ENCODE results near the gene BAZ2B. TPM values are rescaled to one million over a fixed set of nuclear protein-coding genes. Genes with fewer than 3 reads are reported as not detected.

Gene BAZ2B
- total and polyA plus RNA-seq, 2 of the 13 experiments (the other 11 are each of a cell fraction or from before 2014, with no cell fraction given): 14.0 to 15.1 TPM

DNA sequence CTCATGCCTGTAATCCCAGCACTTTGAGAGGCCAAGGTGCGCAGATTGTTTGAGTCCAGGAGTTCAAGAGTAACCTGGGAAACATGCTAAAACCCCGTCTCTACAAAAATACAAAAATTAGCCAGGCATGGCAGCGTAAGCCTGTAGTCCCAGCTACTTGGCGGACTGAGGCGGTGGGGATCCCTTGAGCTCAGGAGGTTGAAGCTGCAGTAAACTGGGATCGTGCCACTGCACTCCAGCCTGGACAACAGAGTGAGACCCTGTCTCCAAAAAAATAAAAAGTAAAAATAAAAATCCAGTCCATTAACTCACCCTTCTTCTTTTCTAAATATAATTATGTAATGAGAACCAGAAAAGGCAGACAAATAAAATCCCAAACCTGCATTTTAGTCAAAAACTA is 8.2 kb downstream of the BAZ2B start:
- Histone ChIP-seq H3K27me3 (ENCODE audit: control insufficient read depth in 1 of 2, insufficient read depth in 2 of 2, low read length in 2 of 2) (no peaks in the 10 kb centered on the region), H3K79me2 (ENCODE audit: insufficient read depth, low read length) (peaks cover 20% of the 10 kb centered on the region), H2AFZ (ENCODE audit: low read length) (no peak overlapping the region), H3K4me2 (ENCODE audit: low read depth, low read length) (no peak overlapping the region), H3K4me1 (ENCODE audit: insufficient read depth, low read length) (peaks cover 27% of the 10 kb centered on the region), H4K20me1 (ENCODE audit: insufficient read depth, low read length) (no peaks in the 10 kb centered on the region), H3K9me3 (ENCODE audit: low read length) (no peaks in the 10 kb centered on the region), H3K36me3 (replicated peaks in 1 of 2; ENCODE audit: control insufficient read depth in 1 of 2, insufficient read depth in 2 of 2, low read length in 2 of 2) (no peaks in the 10 kb centered on the region), H3K9ac (ENCODE audit: insufficient read depth, low read depth, low read length) (no peak overlapping the region), H3K27ac (ENCODE audit: extremely low read length, insufficient read depth, low read length) (no peak overlapping the region), H3K4me3 (replicated peaks in 1 of 3; ENCODE audit: insufficient read depth in 1 of 3, low read depth in 2 of 3, low read length in 3 of 3) (no peak overlapping the region)
- ATAC-seq (no peak), FAIRE-seq (no peak), DNase-seq (ENCODE audit: low spot score) (no peak)
- intact Hi-C loops (cut with micrococcal nuclease; ENCODE audit: unreplicated experiment): no loop called here
- BruUV-seq (replicated peaks): no TSS peak
- ChIA-PET POLR2A (interaction anchor here (1.0 kb wide), 1 partner anchor 104 kb away, joined by 3 read pairs; the partner anchor contains the start of gene MARCHF7), CTCF (ENCODE audit: low intra/inter-chr PET ratio, low total read pairs) (no interaction called here)
- TF ChIP-seq ZNF746 (CRISPR knock-in tag; IDR thresholded peaks at IDR 0.05): no peak
- no peak for TF ChIP-seq CBX5 (CRISPR knock-in tag; IDR thresholded peaks at IDR 0.05; ENCODE audit: borderline replicate concordance)
- TF ChIP-seq ISL2 (CRISPR knock-in tag; IDR thresholded peaks at IDR 0.05): no peak
- TF ChIP-seq, protein P1, sequence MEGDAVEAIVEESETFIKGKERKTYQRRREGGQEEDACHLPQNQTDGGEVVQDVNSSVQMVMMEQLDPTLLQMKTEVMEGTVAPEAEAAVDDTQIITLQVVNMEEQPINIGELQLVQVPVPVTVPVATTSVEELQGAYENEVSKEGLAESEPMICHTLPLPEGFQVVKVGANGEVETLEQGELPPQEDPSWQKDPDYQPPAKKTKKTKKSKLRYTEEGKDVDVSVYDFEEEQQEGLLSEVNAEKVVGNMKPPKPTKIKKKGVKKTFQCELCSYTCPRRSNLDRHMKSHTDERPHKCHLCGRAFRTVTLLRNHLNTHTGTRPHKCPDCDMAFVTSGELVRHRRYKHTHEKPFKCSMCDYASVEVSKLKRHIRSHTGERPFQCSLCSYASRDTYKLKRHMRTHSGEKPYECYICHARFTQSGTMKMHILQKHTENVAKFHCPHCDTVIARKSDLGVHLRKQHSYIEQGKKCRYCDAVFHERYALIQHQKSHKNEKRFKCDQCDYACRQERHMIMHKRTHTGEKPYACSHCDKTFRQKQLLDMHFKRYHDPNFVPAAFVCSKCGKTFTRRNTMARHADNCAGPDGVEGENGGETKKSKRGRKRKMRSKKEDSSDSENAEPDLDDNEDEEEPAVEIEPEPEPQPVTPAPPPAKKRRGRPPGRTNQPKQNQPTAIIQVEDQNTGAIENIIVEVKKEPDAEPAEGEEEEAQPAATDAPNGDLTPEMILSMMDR (CRISPR knock-in tag; IDR thresholded peaks at IDR 0.05): no peak
- TF ChIP-seq, protein P2, sequence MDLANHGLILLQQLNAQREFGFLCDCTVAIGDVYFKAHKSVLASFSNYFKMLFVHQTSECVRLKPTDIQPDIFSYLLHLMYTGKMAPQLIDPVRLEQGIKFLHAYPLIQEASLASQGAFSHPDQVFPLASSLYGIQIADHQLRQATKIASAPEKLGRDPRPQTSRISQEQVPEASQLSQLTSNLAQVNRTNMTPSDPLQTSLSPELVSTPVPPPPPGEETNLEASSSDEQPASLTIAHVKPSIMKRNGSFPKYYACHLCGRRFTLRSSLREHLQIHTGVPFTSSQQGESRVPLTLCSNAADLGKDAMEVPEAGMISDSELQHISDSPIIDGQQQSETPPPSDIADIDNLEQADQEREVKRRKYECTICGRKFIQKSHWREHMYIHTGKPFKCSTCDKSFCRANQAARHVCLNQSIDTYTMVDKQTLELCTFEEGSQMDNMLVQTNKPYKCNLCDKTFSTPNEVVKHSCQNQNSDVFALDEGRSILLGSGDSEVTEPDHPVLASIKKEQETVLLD (CRISPR knock-in tag; IDR thresholded peaks at IDR 0.05; ENCODE audit: low read depth): no peak
- no peak for TF ChIP-seq NFE2L2 (IDR thresholded peaks at IDR 0.05; ENCODE audit: low read length)
- no peak for TF ChIP-seq TP53 (CRISPR knock-in tag; conservative IDR thresholded peaks at IDR 0.05)
- TF ChIP-seq KLF12 (CRISPR knock-in tag; IDR thresholded peaks at IDR 0.05; ENCODE audit: borderline replicate concordance): no peak
- TF ChIP-seq ZNF605 (CRISPR knock-in tag; IDR thresholded peaks at IDR 0.05): no peak
- no peak for TF ChIP-seq ZBTB7B (CRISPR knock-in tag; IDR thresholded peaks at IDR 0.05)
- TF ChIP-seq IRF2 (CRISPR knock-in tag; IDR thresholded peaks at IDR 0.05): no peak
- no peak for TF ChIP-seq HMGA1 (CRISPR knock-in tag; conservative IDR thresholded peaks at IDR 0.05)
- TF ChIP-seq ZNF549 (CRISPR knock-in tag; IDR thresholded peaks at IDR 0.05): no peak
- TF ChIP-seq XBP1 (CRISPR knock-in tag; IDR thresholded peaks at IDR 0.05): no peak
- TF ChIP-seq, protein P3, sequence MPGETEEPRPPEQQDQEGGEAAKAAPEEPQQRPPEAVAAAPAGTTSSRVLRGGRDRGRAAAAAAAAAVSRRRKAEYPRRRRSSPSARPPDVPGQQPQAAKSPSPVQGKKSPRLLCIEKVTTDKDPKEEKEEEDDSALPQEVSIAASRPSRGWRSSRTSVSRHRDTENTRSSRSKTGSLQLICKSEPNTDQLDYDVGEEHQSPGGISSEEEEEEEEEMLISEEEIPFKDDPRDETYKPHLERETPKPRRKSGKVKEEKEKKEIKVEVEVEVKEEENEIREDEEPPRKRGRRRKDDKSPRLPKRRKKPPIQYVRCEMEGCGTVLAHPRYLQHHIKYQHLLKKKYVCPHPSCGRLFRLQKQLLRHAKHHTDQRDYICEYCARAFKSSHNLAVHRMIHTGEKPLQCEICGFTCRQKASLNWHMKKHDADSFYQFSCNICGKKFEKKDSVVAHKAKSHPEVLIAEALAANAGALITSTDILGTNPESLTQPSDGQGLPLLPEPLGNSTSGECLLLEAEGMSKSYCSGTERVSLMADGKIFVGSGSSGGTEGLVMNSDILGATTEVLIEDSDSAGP (CRISPR knock-in tag; IDR thresholded peaks at IDR 0.05; ENCODE audit: borderline replicate concordance): no peak
- TF ChIP-seq ZNF253 (CRISPR knock-in tag; IDR thresholded peaks at IDR 0.05; ENCODE audit: borderline replicate concordance): no peak
- in situ Hi-C loops (cut with HindIII; ENCODE audit: extremely low pct_ligation_motif_present, low pct_unique_long_range_greater_than_20kb): no loop called here
- WGBS (ENCODE audit: low lambda C conversion rate): 96% methylated on average over 6 of the region's 6 CpGs
